ENCODE data around the gene PEAR1.

Gene PEAR1, protein sequence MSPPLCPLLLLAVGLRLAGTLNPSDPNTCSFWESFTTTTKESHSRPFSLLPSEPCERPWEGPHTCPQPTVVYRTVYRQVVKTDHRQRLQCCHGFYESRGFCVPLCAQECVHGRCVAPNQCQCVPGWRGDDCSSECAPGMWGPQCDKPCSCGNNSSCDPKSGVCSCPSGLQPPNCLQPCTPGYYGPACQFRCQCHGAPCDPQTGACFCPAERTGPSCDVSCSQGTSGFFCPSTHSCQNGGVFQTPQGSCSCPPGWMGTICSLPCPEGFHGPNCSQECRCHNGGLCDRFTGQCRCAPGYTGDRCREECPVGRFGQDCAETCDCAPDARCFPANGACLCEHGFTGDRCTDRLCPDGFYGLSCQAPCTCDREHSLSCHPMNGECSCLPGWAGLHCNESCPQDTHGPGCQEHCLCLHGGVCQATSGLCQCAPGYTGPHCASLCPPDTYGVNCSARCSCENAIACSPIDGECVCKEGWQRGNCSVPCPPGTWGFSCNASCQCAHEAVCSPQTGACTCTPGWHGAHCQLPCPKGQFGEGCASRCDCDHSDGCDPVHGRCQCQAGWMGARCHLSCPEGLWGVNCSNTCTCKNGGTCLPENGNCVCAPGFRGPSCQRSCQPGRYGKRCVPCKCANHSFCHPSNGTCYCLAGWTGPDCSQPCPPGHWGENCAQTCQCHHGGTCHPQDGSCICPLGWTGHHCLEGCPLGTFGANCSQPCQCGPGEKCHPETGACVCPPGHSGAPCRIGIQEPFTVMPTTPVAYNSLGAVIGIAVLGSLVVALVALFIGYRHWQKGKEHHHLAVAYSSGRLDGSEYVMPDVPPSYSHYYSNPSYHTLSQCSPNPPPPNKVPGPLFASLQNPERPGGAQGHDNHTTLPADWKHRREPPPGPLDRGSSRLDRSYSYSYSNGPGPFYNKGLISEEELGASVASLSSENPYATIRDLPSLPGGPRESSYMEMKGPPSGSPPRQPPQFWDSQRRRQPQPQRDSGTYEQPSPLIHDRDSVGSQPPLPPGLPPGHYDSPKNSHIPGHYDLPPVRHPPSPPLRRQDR
- total RNA-seq: 0 to 0.39 (median 0.15) reads per million in 4 donors

DNA sequence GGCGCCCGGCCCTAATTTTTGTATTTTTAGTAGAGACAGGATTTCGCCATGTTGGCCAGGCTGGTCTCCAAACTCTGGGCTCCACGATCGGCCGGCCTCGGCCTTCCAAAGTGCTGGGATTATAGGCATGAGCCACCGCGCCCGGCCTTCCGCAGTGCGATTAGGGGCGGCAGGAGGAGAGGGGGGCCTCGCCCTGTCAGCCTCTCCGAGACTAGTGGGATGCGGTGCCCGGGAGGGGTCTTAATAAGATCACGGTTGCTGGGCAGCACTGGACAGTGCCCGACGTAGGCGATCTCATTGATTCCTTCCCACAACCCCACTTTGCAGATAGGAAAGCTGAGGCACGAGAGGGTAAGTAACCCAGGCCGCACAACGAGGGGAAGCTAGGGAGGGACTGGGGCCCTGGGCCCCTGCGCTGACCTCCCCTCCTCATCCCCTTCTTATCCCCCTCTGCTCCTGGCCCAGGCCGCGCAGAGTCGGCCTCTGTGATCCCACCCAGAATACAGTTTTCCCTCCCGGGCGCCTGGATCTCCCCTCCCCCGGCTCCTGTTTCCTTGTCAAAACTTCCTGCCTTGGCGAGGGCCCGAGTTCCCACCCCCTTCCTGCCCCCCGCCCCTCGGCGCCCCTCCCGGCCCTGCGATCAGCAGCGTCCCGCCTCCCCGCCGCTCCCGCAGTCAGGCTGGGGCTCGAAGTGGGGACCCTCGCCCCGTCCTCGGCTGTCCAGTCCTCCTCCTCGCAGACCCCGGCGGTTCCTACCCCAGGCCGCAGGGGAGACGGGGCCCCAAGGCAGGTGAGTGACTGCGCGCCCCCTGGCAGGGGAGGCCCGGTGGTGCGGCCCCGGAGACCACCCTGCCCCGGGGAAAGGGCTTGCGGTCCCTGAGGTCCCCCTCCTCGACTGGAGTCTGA, at the start of gene PEAR1:
Gene PEAR1, plus strand, starts transcription at position 671 of the 906 bp plus-strand sequence. CDS start 10,209 bp downstream, outside the sequence.
- no peak for DNase-seq

DNA sequence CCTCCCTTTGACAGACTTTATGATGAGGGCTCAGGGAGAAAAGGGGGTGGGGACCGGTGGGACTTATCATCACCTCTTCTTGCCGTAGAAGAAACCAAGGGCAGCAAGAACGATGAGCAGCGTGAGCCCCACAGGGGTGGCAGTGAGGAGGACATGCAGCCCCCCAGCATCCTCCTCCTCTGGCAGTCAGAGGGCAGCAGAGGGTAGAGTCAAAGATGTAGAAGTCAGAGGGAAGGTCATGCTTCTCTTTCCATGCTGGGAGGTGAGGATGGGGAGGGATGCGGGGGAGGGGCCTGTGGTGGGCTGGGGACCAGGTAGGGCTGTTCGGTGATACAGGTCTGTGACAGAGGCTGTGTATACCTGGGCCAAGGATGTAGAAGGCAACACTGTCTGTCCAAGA, 49.4 kb upstream of the PEAR1 start:
- no peak for DNase-seq

DNA sequence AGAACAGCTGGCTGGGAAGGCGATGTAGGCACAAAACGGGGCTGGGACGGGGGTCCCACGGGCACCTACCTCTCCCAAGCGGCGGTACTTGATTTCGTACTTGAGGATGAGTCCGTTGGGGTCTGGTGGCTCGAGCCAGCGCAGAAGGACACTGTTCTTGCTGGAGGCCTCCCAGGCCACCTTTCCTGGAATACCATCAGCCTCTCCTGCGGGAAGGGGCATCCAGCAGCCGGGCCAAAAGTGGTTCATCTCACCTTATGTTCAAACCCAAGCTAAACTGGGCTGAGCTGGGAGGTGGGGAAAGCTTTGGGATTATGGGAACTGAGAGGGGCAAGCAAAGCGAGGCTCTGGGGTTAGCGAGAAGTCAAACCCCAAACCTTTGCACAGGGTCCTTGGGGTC, 48.9 kb upstream of the PEAR1 start:
- no peak for DNase-seq

DNA sequence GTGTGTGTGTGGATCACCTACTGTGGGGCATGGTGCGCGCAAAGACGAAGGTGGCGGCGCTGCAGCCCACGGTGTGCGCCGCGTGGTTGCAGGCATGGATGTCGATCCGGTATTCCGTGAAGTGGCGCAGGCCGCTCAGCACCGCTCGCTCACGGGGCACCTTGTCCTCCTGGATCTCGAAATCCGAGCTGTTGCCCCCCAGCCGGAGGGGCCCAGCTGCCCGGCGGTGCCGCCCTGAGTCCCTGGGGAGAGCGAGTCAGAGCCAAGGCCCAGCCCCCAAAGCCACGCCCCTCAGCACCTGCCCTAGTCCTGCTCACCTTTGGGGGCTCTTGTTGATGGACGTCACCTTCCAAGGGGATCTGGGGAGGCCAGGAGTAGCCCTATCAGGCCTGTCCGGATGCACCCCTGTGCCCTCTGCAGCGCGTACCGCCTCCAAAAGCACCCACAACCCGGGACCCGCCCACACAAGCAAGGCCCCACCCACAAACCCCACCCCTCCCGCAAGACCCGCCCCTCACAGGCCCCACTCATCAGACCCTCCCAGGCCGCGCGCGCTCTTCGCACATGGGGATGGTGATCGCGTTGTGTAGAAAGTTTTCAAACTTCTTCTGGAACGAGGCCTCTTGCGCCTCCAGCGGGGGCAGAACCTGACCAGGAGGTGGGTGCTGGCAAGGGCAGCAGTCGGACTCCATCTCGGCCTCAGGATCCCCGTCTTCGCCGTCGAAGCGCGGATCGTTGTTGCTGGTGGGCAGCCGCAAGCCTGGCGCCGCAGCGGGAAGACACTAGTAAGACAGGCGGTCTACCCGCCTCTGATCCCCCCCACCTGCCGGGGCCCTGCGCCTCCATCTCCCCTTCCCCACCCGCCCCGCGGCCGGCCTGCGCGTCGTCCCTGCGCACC, 48.2 kb upstream of the PEAR1 start:
- peak in 2 of 5 donors; percentile 21 to 29 for DNase-seq

DNA sequence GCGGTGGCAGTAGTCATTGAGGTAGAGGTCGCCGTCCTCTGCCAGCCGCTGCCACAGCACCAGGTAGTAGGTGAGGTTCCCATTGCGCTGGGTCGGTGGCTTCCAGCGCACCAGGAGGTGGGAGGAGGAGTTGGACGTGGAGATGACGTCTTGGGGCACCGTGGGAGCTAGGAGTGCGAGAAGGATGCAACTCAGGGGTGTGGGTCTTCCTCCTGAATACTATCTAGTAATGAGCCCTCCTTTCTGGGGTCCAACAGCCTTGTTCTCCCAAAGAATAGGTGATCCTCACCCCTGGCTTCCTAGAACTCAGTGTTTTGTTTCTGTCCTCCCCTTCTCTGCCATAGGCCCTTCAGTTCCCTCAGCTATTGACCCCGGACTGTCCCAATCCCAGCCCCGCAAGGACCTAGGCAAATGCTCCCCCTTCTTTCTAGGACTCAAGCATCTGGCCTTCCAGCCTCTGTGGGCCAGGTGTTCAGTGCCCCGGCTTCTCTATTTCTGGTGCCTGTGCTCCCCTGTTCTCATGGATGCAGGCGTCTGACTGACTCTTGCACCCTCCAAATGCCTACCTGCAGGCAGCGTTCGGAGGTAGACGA, 47.5 kb upstream of the PEAR1 start:
- DNase-seq: no peak

DNA sequence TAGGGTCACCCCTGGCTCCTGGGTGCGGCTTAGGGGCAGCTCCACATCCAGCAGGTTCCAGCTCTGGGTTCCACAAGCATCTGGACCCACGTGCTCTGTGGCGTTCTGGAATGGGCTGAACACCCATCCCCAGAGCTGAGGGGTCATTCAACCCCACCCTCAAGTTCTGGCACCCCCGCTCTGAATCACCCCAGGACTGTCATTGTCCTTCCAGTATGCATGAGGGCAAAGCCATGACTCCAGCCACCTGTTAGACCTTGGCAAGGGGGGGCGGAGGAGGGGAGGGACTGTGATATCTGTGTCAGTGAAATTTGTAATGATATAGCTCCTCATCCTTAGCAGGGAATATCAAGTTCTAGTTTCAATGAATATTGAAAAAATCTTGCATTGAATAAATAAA, 46.9 kb upstream of the PEAR1 start:
- DNase-seq: no peak

DNA sequence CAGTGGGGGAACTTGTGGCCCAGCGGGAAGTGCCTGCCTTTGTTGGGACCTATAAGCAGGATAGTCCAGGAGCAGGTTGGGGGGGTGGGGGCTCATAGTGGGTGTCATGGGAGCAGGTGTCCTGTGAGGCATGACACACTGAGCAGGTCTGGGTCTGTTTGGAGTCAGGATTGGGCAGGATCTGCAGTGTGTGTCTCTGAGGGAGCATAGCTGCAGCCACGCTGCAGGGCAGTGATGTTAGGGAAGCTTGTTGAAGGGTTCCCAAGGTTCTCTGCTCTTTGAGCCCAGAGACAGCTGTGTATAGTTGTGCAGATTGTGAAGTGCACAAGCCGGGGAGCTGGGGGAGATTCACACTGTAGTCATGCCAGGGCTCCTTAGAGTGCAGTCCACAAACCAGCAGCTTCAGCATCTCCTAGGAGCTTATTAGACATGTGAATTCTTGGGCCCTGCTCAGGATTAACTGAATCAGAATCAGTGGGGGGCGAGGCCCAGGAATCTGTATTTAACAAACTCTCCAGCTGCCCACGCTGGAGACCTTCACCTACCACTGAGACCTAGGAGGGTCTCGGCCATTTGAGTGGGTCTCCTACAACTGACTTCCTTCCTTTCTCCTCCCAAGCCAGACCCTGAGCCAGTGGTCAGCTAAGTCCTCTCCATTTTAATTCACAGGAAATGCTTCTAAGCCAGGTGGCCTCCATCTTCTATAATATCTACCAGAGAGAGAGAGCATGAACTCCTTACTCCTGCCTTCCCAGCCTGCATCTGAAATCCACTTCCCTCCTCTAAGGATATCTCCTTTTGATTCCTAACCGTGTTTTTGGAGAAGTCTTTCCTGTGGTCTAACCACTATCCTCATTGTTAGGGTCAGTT, 45.7 kb upstream of the PEAR1 start:
- no peak for DNase-seq

DNA sequence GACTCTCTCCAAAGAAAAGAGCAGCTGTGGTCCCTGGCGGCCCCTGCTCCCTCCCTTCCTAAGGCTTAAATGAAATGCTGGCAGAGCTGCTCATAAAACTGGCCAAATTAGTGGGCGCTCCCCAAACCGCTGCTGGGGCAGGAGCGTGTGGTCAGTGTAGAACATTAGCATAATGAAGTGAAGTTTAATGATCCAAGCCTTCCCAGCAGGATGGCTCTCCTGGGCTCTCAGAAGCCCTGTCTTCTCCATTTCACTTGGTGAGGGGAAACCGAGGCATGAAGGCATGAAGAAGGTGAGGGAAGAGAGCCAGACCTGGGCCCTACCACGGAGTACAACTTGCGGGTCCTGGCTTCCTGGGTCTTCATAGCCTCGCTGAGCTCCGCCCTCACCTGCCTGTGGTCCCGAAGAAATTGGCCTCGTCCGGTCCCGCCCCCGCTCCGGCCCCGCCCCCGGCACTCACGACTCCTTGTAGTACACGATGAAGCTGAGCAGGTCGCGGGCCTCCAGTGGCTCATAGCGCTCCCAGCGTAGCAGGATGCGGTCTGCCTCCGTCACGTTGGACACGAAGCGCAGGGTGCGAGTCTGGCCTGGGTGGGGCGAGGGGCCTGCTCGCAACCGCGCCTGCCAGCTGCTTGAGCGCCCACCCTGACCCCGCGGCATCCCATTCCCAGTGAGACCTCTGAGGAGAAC, 44.9 kb upstream of the PEAR1 start:
- peak; percentile 60 to 81 (median 64) for DNase-seq

DNA sequence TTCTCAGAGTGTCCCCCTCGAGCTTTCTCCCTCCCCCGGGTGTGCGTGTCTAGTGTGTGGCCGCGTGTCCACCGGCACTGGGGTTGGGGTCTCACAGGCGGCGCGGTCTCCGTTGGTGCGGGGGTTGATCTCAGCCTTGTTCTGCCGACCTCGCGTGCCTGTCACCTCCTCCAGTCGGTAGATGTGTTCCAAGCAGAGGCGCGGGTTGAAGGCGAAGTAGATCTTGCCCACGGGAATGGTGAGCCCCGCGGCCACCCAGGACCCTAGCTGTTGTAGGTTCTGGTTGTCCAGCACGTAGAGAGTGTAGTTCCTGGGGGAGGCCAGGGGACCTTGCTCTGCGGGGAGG, 44.4 kb upstream of the PEAR1 start:
- no peak for DNase-seq

DNA sequence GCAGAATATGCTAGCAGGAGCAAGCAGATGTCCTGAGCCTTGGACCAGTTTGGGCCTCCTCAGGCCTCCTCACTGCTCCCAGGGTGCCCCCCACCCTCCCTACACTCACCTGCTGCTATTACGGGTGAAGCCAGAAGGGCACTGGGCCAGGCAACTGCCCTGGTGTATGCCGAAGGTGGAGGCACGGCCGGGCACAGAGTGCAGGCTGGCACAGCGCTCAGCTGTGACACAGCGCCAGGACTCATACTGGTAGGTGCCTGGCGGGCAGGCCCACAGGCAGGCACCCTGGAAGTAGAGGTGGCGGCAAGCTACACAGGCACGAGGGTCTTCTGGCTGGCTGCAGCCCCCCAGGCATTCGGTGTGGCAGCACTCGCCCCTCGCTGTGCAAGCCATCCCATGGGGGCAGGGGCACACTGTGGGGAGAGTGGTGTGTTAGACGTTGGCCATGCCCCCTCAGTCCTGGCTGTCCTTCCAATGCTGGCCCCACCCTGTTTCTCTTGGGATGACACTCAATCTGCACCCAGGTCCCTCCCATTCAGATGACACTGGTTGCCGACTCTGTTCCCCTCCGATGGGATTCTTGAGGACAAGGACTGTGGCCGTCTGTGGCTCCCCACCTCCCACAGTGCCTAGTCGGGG, 41.6 kb upstream of the PEAR1 start:
- DNase-seq: no peak

DNA sequence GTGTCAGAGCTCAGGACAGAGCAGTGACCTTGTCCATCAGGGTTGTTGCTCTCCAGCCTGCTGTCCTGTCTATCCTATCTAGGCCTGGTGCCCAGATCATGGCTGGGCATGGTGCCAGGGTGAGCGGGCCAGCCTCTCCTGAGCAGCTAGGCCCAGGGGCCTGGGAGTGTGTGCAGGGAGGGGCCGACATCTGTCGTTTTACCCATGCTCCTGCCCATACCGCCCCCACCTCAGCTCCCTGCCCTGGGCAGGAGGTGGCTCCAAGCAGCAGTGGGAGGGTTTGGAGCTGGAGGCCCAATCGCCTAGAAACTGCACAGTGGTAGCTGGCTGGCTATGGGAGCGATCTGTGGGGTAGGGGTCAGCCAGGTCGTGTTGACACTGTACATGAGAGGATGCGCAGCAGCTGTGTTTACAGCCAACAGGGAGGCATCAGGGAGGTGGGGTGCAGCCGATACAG, 41.1 kb upstream of the PEAR1 start:
- no peak for DNase-seq

DNA sequence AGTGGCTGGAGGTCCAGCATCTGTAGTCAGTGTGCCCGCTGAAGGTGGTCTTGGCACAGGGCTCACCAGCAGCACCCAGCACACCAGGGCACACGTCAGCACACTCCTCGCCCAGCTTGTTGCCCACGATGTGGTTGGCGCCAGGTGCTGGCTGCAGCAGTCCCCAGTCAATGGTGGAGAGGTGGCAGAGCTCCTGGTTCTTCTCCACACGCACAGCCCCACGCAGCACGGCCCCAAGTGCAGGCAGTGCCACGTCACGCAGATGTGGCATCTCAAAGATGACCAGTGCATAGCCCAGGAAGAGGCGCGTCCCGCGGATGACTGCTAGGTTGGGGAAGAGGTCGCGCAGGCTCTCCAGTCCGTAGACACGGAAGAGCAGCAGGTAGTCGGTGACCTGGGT, 39.8 kb upstream of the PEAR1 start:
- no peak for DNase-seq

DNA sequence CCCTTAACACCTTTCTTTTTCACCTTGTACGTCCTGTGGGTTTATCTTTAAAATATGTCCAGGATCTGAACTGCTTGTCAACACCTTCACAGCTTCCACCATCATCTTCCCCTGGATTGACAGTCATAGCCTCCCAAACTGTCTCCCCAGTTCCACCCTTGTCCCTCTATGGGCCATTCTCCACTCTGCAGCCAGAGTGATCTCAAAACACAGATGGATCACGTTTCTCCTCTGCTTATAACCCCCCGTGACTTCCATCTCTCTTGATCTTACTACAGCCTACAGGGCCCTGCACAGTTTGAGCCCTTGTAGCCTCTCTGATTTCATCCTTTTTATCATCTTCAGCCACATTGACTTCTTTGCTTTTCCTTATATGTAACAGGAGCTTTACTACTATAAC, 38.9 kb upstream of the PEAR1 start:
- DNase-seq: no peak

DNA sequence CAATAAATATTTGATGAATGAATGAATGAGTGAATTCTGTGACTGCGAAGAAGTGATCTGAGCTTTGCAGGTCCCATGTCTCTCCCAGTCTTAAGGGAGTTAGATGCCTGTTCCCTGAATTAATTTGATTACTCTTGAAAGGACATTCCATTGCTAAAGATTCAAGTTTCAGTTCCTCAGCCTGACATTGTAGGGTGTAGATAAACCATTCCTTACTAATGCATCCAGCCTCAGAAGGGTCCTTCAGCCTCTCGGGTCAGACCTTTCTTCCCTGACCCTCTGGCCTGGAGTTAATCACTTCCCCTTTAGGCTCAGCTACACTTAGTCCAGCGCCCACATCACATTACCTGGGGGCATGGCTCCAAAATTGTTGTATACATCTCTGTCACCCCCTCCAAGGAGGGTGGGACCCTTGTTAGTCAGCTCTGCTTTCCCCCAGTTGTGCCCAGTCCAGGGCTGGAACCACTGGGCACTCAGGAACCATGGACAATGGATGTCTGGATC, 37.2 kb upstream of the PEAR1 start:
- no peak for DNase-seq

DNA sequence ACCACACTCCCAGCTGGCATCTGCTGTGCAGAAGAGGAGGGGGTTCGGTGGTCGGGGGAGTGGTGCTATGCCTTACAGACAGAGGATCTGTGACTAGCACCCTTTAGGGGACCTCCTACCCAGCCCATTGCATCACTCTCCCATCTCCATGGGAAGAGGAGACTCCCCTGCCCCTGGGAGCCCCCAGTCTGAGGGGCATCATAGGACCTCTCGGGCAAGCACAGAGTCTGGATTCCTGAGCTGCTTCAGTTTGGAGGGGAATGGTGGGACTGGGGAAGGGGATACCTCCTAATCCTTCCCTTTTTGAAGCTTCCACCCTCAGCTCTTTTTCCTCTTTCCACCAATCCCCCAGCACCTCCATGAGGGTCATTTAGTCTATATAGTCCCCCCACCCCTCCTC, 36.0 kb upstream of the PEAR1 start:
- no peak for DNase-seq

DNA sequence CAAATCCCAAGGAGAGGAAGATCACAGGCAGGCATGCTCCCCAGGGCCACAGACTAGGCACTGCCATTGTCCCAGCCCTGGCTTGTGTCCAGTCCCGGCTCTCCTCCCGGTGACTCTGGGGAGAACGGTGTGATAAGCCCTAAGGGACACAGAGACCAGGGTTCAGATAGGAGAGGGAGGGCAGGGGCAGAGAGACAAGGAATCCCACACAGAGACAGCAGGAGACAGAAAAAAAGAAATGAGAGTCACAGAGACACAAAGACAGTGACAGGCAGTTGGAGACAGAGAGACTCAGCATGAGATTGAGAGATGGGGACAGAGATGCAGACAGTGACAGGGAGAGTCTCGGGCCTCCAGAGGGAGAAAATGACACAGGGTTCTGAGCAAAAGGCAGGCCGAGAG, 35.0 kb upstream of the PEAR1 start:
- no peak for DNase-seq

DNA sequence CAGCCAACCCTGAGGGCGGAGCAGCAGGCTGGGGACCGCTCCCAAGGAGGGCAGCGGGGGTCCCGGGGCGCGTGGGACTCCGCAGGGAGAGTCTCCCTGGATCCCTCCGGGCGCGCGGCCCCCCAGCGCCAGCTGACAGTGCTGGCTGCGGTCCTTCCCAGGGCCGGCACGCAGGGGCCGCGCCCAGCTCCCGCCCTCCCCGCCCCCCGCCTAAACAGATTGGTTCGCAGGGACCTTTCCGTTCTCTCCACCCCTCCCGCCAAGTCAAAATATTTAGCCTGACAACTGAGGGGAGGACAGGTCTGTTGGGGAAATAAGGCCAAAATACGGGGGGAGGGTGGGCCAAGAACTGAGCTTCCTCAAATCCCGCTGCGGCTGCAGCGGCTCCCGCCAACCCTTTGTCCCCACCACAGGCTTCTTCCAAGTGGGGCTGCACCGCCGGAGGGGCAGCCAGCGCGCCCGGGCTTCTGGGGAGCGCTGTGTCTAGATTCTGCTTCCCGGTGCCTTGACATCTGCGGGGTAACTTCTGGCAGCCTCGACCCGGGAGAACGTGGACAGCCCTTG, 34.5 kb upstream of the PEAR1 start, which contains the start of gene INSRR:
Gene INSRR, minus strand, starts transcription at position 159 of the 564 bp plus-strand sequence. CDS start 496 bp downstream, outside the sequence.
- DNase-seq: peak in 1 of 5 donors; percentile 18
